ENCODE data around the gene MLLT10. TPM values are rescaled to one million over a fixed set of nuclear protein-coding genes. Genes with fewer than 3 reads are reported as not detected.

The MLLT10 gene
- total RNA-seq, 2 donors from 2014 or later = 55.8 to 62.9 TPM

GRCh38 chr10:21740989-21741388, 207.0 kb downstream of the MLLT10 start:
- peaks cover 70% of the 10 kb centered on the region for H3K36me3 Mint-ChIP-seq (ENCODE audit: low read depth)
- H3K4me1 ChIP-seq (ENCODE audit: control insufficient read depth, insufficient read depth, low read length) = peaks cover 3% of the 10 kb centered on the region

GRCh38 chr10:21742740-21743412, 208.8 kb downstream of the MLLT10 start:
- Mint-ChIP-seq H3K36me3 (ENCODE audit: low read depth) (peaks cover 59% of the 10 kb centered on the region), H3K4me3 (no peak overlapping the region), H3K4me1 (peaks cover 14% of the 10 kb centered on the region), H3K27me3 (ENCODE audit: insufficient read depth) (no peaks in the 10 kb centered on the region), H3K27ac (peak overlapping the region; percentile 19), H3K9me3 (no peaks in the 10 kb centered on the region)
- Histone ChIP-seq H3K9me3 (ENCODE audit: control insufficient read depth, low read length) (no peaks in the 10 kb centered on the region), H3K27me3 (ENCODE audit: control insufficient read depth, insufficient read depth, low read length, poor library complexity, severe bottlenecking) (no peaks in the 10 kb centered on the region), H3K4me3 (ENCODE audit: low read length) (no peak overlapping the region), H3K36me3 (ENCODE audit: control insufficient read depth, insufficient read depth, low read length) (peaks cover 77% of the 10 kb centered on the region), H3K27ac (ENCODE audit: low read depth, low read length) (no peak overlapping the region), H3K4me1 (ENCODE audit: control insufficient read depth, insufficient read depth, low read length) (peaks cover 3% of the 10 kb centered on the region), H3K9ac (ENCODE audit: extremely low read depth, low read length, poor library complexity, severe bottlenecking) (no peak overlapping the region)
- no peak for DNase-seq
- TF ChIP-seq CTCF (conservative IDR thresholded peaks at IDR 0.05) = no peak
- WGBS, 2 experiments (ENCODE audit: insufficient coverage in 1 of 2, insufficient read length in 1 of 2) = 89 to 95% methylated on average over 3 to 5 of the region's 5 CpGs

More at GRCh38 chr10:21740989-21741388, 207.0 kb downstream of the MLLT10 start:
- WGBS, 2 experiments (ENCODE audit: insufficient coverage in 1 of 2, insufficient read length in 1 of 2) = 89 to 100% methylated on average over 2 to 4 of the region's 4 CpGs
- H3K4me3 Mint-ChIP-seq = no peak overlapping the region
- H3K27me3 Mint-ChIP-seq (ENCODE audit: insufficient read depth) = no peaks in the 10 kb centered on the region
- H3K4me1 Mint-ChIP-seq = peaks cover 12% of the 10 kb centered on the region
- Histone ChIP-seq H3K36me3 (ENCODE audit: control insufficient read depth, insufficient read depth, low read length) (peaks cover 90% of the 10 kb centered on the region), H3K4me3 (ENCODE audit: low read length) (no peak overlapping the region), H3K27ac (ENCODE audit: low read depth, low read length) (no peak overlapping the region), H3K9me3 (ENCODE audit: control insufficient read depth, low read length) (no peaks in the 10 kb centered on the region), H3K27me3 (ENCODE audit: control insufficient read depth, insufficient read depth, low read length, poor library complexity, severe bottlenecking) (no peaks in the 10 kb centered on the region), H3K9ac (ENCODE audit: extremely low read depth, low read length, poor library complexity, severe bottlenecking) (no peak overlapping the region)
- no peak for DNase-seq
- TF ChIP-seq CTCF (conservative IDR thresholded peaks at IDR 0.05) = no peak
- H3K27ac Mint-ChIP-seq = no peak overlapping the region
- H3K9me3 Mint-ChIP-seq = no peaks in the 10 kb centered on the region

GRCh38 chr10:21744223-21744622, 210.2 kb downstream of the MLLT10 start:
- no peak overlapping the region for H3K4me3 Mint-ChIP-seq
- WGBS, 2 experiments (ENCODE audit: insufficient coverage in 1 of 2, insufficient read length in 1 of 2) = 86 to 95% methylated on average over 8 to 11 of the region's 11 CpGs
- Histone ChIP-seq H3K4me3 (ENCODE audit: low read length) (no peak overlapping the region), H3K27ac (ENCODE audit: low read depth, low read length) (no peak overlapping the region), H3K4me1 (ENCODE audit: control insufficient read depth, insufficient read depth, low read length) (peaks cover 3% of the 10 kb centered on the region), H3K36me3 (ENCODE audit: control insufficient read depth, insufficient read depth, low read length) (peaks cover 76% of the 10 kb centered on the region), H3K9ac (ENCODE audit: extremely low read depth, low read length, poor library complexity, severe bottlenecking) (no peak overlapping the region), H3K27me3 (ENCODE audit: control insufficient read depth, insufficient read depth, low read length, poor library complexity, severe bottlenecking) (no peaks in the 10 kb centered on the region), H3K9me3 (ENCODE audit: control insufficient read depth, low read length) (no peaks in the 10 kb centered on the region)
- H3K4me1 Mint-ChIP-seq = peaks cover 19% of the 10 kb centered on the region
- H3K36me3 Mint-ChIP-seq (ENCODE audit: low read depth) = peaks cover 53% of the 10 kb centered on the region
- no peak for DNase-seq
- peaks cover 6% of the 10 kb centered on the region for H3K27me3 Mint-ChIP-seq (ENCODE audit: insufficient read depth)
- H3K9me3 Mint-ChIP-seq = no peaks in the 10 kb centered on the region
- no peak for TF ChIP-seq CTCF (conservative IDR thresholded peaks at IDR 0.05)
- H3K27ac Mint-ChIP-seq = no peak overlapping the region
